Activated T-cell treated with anti-CD3 and anti-CD28 coated beads, Interleukin-2, amount 50 U/mL, for 72 hours (primary cell): ENCODE data around the gene NRG3. TPM values are rescaled to one million over a fixed set of nuclear protein-coding genes. Genes with fewer than 3 reads are reported as not detected.

Experiments used
- ATAC-seq, 2 donors: fragments of 150-1000 bp; cut with Tn5 transposase; replicated peaks in 1 of 2; 2 replicates each; pipeline ENCODE4 v1.10.0; 2021; ENCODE audit warnings: moderate library complexity in 2 of 2, mild to moderate bottlenecking in 1 of 2
- DNase-seq, 2 donors: peaks; one replicate each; pipeline ENCODE4 v3.0.0; 2021 to 2022; ENCODE audit warnings: mixed read lengths in 1 of 2
- H3K27ac Mint-ChIP-seq: one replicate; pipeline ENCODE4 v1.8.0; 2022; ENCODE audit warnings: mild to moderate bottlenecking, moderate library complexity, mixed read lengths
- H3K27me3 Mint-ChIP-seq: one replicate; pipeline ENCODE4 v1.8.0; 2022; ENCODE audit warnings: low read depth, mixed read lengths
- H3K36me3 Mint-ChIP-seq, 2 donors: one replicate each; pipeline ENCODE4 v1.8.0; 2022; ENCODE audit warnings: mixed read lengths in 2 of 2, mild to moderate bottlenecking in 1 of 2; ENCODE audit not compliant: insufficient read depth in 2 of 2
- H3K4me1 Mint-ChIP-seq: one replicate; pipeline ENCODE4 v1.8.0; 2022; ENCODE audit warnings: low read depth, mixed read lengths
- H3K4me3 Mint-ChIP-seq, 2 donors: one replicate each; pipeline ENCODE4 v1.8.0; 2022; ENCODE audit warnings: mild to moderate bottlenecking in 2 of 2, mixed read lengths in 2 of 2, moderate library complexity in 2 of 2
- H3K9me3 Mint-ChIP-seq, 2 donors: one replicate each; pipeline ENCODE4 v1.8.0; 2022; ENCODE audit warnings: mixed read lengths in 2 of 2
- total RNA-seq, 2 donors: library from RNA; stranded (reverse); gene quantifications; one replicate each; pipeline ENCODE4 v1.2.3, GENCODE V29; 2022

The NRG3 gene
- total RNA-seq, 2 donors from 2014 or later, result not detected

DNA sequence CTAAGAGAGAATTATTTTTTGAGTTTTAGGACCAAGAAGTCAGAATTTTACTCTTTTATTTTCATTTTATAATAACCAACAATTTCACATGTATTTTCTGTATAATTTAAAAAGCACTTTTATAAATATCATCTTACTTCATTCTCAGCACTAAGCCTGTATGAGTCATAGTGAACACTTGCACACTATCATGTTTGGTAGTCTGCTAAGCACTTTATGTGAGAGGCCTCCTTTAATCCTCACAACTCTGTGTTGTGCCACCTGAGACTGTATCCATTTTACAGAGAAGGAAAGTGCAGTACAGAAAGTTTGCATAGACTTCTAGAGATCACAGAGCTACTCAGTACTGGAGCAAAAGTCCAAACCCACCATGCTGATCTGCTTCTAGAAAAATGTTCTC is 939.6 kb downstream of the NRG3 start:
- Mint-ChIP-seq H3K9me3 (peaks cover 0 to 4% of the 10 kb centered on the region in 2 donors), H3K27ac (no peak overlapping the region), H3K36me3 (peaks cover 0 to 1% of the 10 kb centered on the region in 2 donors), H3K27me3 (no peaks in the 10 kb centered on the region), H3K4me1 (no peaks in the 10 kb centered on the region), H3K4me3 (no peak overlapping the region)
- DNase-seq (no peak), ATAC-seq (no peak)

DNA sequence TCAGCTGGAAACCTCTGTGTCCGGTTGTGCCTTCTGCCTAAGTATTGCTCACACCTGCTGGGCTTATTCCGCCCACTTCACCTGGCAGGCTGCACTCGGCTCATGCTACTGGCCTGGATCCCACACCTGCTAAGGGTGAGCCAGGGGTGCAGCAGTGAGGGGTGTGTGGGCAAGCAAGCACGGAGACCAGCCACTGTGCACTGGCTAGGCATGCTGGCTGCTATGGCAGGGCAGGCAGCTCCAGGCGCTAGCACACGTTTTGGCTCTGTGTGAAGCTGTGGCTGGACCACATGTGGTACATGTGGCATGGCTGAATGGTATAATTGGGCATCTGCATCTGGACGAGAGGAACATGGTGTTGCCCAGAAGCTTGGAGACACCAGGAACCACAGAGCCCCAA is 940.7 kb downstream of the NRG3 start:
- ATAC-seq (no peak), DNase-seq (no peak)
- no peaks in the 10 kb centered on the region for H3K4me1 Mint-ChIP-seq
- H3K9me3 Mint-ChIP-seq, result peaks cover 0 to 5% of the 10 kb centered on the region in 2 donors
- H3K27me3 Mint-ChIP-seq, result no peaks in the 10 kb centered on the region
- H3K4me3 Mint-ChIP-seq, result no peak overlapping the region
- H3K27ac Mint-ChIP-seq, result no peak overlapping the region
- H3K36me3 Mint-ChIP-seq, result peaks cover 0 to 1% of the 10 kb centered on the region in 2 donors

DNA sequence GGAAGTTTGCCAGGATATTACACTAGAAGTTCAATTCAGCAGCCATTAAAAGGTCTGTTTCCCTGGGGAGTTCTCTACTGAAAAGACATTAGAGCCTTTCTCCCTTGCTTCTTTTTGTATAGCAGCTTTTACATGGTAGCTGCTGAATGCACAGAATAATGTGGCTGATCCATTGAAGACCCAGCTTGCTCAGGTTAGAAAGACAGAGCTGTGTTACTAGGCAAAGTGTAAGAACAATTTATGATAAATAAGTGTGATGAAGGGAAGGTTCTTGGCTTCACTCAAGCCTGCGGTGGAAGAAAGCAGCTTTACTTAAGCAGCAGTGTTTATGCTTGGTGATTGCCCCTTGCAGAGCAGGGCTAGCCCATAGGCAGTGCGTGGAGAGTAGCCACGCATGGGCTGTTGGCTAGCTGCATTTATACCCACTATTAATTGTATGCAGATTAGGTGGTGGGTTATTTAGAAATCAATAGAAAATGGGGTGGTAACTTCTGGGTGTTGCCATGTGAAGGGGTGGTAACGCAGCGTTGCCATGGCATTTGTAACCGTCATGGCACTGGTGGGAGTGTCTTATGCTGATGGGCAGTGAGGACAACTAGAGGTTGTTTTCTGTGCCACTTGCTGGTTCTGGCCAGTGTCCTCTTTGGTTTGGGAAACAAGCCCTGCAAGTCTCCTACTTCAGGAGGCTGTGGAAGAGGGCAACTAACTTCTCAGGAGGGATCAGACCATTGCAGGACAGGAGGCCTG is 942.9 kb downstream of the NRG3 start:
- Mint-ChIP-seq H3K4me1 (no peaks in the 10 kb centered on the region), H3K27me3 (no peaks in the 10 kb centered on the region), H3K4me3 (no peak overlapping the region), H3K9me3 (peaks cover 0 to 8% of the 10 kb centered on the region in 2 donors), H3K27ac (no peak overlapping the region), H3K36me3 (peaks cover 0 to 1% of the 10 kb centered on the region in 2 donors)
- DNase-seq (no peak), ATAC-seq (no peak)

DNA sequence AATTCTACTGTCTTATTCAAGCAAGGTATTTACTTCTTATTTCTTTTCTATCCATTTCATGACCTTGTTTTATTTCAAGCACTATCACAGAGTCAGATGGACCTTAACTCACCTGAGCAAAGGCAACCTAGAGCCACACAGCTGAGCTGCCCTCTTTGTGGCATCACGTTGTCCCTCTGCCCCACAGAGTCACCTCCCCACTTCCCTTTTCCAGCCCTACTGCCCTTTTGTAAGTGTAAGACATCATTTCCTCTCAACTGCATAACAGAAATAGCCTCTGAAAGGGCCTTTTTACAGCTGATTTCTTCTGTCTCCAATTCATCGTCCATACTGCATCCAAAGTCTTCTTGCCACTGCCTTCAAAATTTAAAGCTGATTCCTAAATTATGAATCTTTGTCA is 946.0 kb downstream of the NRG3 start:
- Mint-ChIP-seq H3K36me3 (peaks cover 0 to 1% of the 10 kb centered on the region in 2 donors), H3K27me3 (no peaks in the 10 kb centered on the region)
- DNase-seq, result no peak

DNA sequence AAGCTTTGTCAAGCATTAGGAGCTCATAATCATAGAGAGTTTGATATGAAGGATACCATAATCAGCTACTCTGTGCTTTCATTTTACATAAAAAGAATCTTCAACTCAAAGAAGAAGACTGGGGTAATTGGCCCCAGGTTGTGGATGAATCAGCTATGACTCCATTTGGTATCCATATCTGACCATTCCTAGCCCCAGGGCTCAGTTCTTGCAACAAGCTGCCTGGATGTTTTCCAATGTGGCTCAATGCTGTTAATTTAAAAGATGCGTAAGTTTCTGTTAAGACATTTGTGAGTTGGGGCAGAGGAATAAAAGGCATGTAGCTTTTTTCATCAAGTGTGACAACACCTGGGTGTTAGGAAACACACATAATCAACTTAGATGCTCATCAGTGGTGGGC is 951.1 kb downstream of the NRG3 start:
- Mint-ChIP-seq H3K4me3 (no peak overlapping the region), H3K9me3 (peaks cover 1 to 3% of the 10 kb centered on the region in 2 donors), H3K27me3 (no peaks in the 10 kb centered on the region), H3K27ac (no peak overlapping the region), H3K36me3 (no peaks in the 10 kb centered on the region), H3K4me1 (no peaks in the 10 kb centered on the region)
- DNase-seq, result no peak
- no peak for ATAC-seq

More for the DNA sequence above, 946.0 kb downstream of the NRG3 start:
- no peaks in the 10 kb centered on the region for H3K4me1 Mint-ChIP-seq
- no peak overlapping the region for H3K4me3 Mint-ChIP-seq
- peaks cover 0 to 5% of the 10 kb centered on the region in 2 donors for H3K9me3 Mint-ChIP-seq
- ATAC-seq, result no peak
- no peak overlapping the region for H3K27ac Mint-ChIP-seq

DNA sequence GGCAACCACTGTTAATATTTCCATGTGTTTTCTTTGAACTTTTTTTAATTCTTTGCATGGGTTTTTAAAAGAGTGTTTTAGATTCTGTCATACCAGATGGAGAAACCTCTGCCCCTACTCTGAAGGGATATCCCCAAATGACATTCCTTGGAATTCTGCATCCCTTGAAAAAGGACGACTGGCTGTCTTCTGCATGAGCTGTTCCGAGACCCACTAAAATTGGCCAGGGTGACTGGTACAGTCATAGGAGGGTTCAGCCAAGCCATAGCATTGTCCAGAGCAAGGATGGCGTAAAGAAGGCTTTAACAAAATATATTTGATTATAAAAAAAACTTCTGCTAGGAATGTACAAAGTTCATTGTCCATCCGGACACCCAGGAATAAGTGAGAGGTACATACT is 952.9 kb downstream of the NRG3 start:
- no peak overlapping the region for H3K4me3 Mint-ChIP-seq
- H3K36me3 Mint-ChIP-seq, result no peaks in the 10 kb centered on the region
- ATAC-seq, result no peak
- H3K4me1 Mint-ChIP-seq, result no peaks in the 10 kb centered on the region
- H3K27ac Mint-ChIP-seq, result no peak overlapping the region
- peaks cover 0 to 3% of the 10 kb centered on the region in 2 donors for H3K9me3 Mint-ChIP-seq
- H3K27me3 Mint-ChIP-seq, result no peaks in the 10 kb centered on the region
- no peak for DNase-seq

DNA sequence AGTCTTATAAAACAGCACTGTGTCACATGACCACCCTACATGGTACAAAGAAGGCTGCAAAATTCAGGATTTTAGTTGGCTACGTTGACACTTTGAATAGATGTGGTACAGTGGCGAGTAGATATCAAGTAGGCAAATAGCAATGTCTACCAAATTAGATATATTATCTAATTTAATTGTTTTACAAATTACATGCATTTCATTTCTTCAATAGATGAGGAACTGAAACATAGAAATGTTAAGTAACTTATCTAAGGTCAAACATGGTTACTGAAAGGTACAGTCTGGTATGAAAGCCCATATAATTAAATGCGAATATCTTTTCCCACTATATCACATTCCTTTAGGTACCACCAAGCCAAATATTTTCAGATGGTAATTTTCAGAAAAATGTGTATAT is 972.2 kb downstream of the NRG3 start:
- Mint-ChIP-seq H3K27me3 (no peaks in the 10 kb centered on the region), H3K4me3 (no peak overlapping the region), H3K4me1 (no peaks in the 10 kb centered on the region), H3K36me3 (no peaks in the 10 kb centered on the region), H3K27ac (no peak overlapping the region), H3K9me3 (peaks cover 5 to 9% of the 10 kb centered on the region in 2 donors)
- ATAC-seq, result no peak
- DNase-seq, result no peak

DNA sequence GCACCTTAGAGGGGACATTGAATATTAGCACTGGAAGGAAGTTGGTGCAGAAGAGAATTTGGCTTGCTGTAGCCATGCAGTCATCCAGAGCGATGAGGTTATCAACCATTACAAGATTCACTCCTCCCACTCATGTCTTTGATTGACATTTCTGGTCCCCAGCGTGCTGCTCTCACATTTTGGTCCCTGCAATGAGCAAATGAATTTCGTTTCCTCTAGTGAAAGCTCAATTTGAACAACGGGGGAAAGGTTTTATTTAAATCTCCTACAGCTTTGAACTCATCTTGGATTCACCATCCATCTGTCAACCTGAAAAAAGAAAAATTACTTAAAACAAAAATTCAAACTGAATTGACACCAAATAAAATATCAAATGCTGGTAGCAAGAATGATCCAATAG is 975.2 kb downstream of the NRG3 start:
- H3K4me1 Mint-ChIP-seq, result no peaks in the 10 kb centered on the region
- no peak overlapping the region for H3K27ac Mint-ChIP-seq
- no peak for ATAC-seq
- no peaks in the 10 kb centered on the region for H3K36me3 Mint-ChIP-seq
- no peak for DNase-seq
- H3K4me3 Mint-ChIP-seq, result no peak overlapping the region
- H3K27me3 Mint-ChIP-seq, result no peaks in the 10 kb centered on the region
- H3K9me3 Mint-ChIP-seq, result peaks cover 9 to 11% of the 10 kb centered on the region in 2 donors

DNA sequence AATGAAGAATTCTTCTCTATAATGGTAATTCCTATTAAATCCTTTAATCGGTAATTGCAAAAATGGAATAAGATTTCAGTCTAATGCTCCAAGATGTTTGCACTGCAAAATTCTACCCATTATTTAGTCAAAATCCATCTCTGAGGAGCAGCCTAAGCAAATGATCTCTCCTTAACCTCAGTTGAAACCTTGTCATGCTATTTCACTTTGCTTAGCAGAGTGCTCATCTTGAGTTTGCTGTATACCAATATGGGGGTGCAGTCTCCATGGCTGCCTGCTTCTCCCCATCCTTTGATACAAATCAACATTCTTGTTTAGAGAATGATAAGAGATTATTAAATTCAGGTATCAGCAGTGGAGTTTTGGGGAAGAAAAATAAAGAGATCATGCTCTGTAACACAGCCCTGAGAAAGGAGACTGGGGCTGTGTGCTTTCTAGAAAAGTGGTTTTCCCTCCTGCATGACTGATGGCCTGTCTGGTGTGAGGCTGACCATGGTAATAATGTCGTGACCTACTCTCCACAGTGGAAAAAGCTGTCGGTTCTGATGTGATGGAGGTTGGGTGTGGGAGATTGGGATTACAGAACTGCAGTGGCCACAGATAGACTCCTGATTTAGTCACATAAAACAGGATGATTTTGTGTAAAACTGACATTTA is 982.1 kb downstream of the NRG3 start:
- Mint-ChIP-seq H3K4me3 (no peak overlapping the region), H3K27me3 (no peaks in the 10 kb centered on the region), H3K27ac (no peak overlapping the region), H3K9me3 (peaks cover 2 to 11% of the 10 kb centered on the region in 2 donors), H3K36me3 (no peaks in the 10 kb centered on the region), H3K4me1 (no peaks in the 10 kb centered on the region)
- ATAC-seq (no peak), DNase-seq (no peak)

DNA sequence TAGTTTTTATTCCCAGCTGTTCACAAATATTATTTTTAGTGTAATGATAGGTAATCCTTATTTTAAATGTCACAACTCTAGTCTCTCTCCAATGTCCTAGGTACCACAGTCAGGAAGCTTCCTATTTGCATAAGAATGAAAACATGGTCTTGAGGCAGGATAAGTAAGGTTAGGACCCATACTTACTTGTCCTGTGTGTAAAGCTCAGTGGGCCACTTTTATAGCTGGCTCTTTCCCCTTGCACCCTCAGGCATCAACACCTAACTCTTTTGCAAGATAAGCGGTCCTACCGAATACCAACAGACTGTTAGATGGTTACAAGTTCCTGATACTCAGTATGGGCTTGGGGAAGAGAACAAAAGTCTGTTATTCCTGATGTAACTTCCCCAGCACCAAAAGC is 986.9 kb downstream of the NRG3 start:
- DNase-seq, result no peak
- Mint-ChIP-seq H3K27me3 (no peaks in the 10 kb centered on the region), H3K4me3 (no peak overlapping the region), H3K36me3 (no peaks in the 10 kb centered on the region), H3K9me3 (peaks cover 10 to 13% of the 10 kb centered on the region in 2 donors), H3K27ac (no peak overlapping the region), H3K4me1 (no peaks in the 10 kb centered on the region)
- ATAC-seq, result no peak

DNA sequence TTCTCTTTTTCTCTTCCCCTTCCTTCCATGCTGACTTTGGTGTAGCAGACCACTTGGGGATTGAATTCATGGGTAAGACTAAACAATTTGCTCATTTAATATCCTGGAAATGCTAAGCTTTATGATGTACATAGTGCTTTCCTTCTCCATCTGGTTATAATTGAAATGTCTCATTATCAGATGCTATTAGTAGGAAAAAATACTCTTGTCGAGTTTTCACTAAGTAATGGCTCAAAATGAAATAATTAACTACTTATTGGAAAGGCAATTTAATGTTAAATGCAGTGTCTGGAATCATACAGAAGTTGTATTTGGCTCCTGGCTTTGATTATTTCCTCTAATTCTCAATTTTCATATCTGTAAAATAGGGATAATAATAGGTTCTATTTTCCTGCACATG is 990.4 kb downstream of the NRG3 start:
- Mint-ChIP-seq H3K4me3 (no peak overlapping the region), H3K27me3 (no peaks in the 10 kb centered on the region), H3K4me1 (no peaks in the 10 kb centered on the region), H3K36me3 (no peaks in the 10 kb centered on the region), H3K27ac (no peak overlapping the region), H3K9me3 (peaks cover 10 to 19% of the 10 kb centered on the region in 2 donors)
- no peak for ATAC-seq
- DNase-seq, result no peak

DNA sequence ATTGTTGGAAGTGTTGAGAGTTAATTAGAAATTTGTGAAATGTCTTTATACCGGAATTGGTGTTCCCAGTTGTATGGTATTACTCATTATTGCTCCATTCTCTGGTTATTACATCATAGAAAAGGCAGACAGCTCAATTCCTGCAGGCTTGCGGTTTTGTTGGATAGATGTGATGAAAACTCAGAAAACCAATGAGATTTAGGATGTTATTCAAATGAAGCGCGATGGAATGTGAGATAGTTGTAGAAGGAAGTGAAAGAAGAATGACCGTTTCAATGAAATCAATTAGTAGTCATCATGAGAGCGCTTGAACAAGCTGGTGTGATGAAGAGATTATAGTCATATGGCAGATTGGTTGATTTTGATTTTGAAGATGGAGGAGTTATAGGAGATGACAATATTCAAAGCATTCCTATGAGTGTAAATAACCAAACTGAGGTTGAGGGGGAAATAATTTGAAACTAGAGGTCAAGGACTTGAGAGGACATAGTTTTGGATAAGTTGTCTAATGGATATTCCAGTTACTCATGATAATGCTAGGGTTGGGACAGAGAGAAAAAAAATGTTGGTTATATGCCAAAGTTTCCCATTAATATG is 991.5 kb downstream of the NRG3 start:
- H3K9me3 Mint-ChIP-seq, result peaks cover 8 to 17% of the 10 kb centered on the region in 2 donors
- DNase-seq (no peak), ATAC-seq (no peak)
- no peak overlapping the region for H3K4me3 Mint-ChIP-seq
- H3K36me3 Mint-ChIP-seq, result no peaks in the 10 kb centered on the region
- H3K4me1 Mint-ChIP-seq, result no peaks in the 10 kb centered on the region
- H3K27me3 Mint-ChIP-seq, result no peaks in the 10 kb centered on the region
- no peak overlapping the region for H3K27ac Mint-ChIP-seq

DNA sequence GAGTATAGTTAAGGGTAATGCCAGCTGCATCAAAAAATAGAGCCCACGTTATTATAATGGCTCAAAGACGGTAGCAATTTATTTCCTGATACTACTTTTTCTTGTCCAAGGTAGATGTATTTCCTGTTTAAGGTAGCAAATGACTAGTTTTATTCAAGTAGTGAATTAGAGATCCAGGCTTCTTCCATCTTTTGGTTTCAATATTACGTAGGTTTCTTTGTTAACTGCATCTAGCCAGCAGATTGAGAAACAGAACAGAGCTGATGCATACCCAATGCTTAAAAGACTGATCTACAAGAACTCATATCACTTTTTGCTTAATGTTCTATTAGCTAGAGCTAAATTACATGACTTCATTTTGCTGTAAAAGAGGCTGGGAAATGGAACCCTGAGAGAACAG is 992.1 kb downstream of the NRG3 start:
- Mint-ChIP-seq H3K27ac (no peak overlapping the region), H3K4me1 (no peaks in the 10 kb centered on the region), H3K27me3 (no peaks in the 10 kb centered on the region), H3K4me3 (no peak overlapping the region), H3K9me3 (peaks cover 8 to 15% of the 10 kb centered on the region in 2 donors), H3K36me3 (no peaks in the 10 kb centered on the region)
- ATAC-seq (no peak), DNase-seq (no peak)
